Activated CD4-positive, alpha-beta T cell treated with anti-CD3 and anti-CD28 coated beads, Interleukin-2, amount 50 U/mL, for 48 hours (primary cell): ENCODE results near the gene POU2AF1.

Experiments used
- DNase-seq, 2 experiments: peaks; one replicate each; pipeline ENCODE4 v3.0.0-alpha.2; 2020

POU2AF1 gene

GRCh38 chr11:111310723-111311122 is 68.4 kb downstream of the POU2AF1 start:
- no peak for DNase-seq

- DNase-seq: no peak
These were observed 69.0 kb downstream of the POU2AF1 start for GRCh38 chr11:111310088-111310487.

GRCh38 chr11:111309215-111309915 is 69.7 kb downstream of the POU2AF1 start:
- no peak for DNase-seq

- DNase-seq: no peak
These were observed 70.9 kb downstream of the POU2AF1 start for GRCh38 chr11:111308140-111308539.

GRCh38 chr11:111307472-111308108 is 71.5 kb downstream of the POU2AF1 start:
- DNase-seq: no peak

GRCh38 chr11:111306321-111306720 is 72.8 kb downstream of the POU2AF1 start:
- no peak for DNase-seq

GRCh38 chr11:111305876-111306275 is 73.2 kb downstream of the POU2AF1 start:
- DNase-seq: no peak

GRCh38 chr11:111305162-111305802 is 73.8 kb downstream of the POU2AF1 start:
- no peak for DNase-seq

- no peak for DNase-seq
These were observed 75.6 kb downstream of the POU2AF1 start for GRCh38 chr11:111303461-111303860.

- DNase-seq: no peak
These were observed 76.8 kb downstream of the POU2AF1 start for GRCh38 chr11:111302298-111302697.
